Measurements from ENCODE around the gene PPP1R10.
A peak's percentile ranks its signal among the peaks of the same experiment; 100 is the strongest.
"Not testable (repeated sequence)": the region's sequence is repeated elsewhere in the genome, so short reads cannot be mapped to it uniquely, and the experiment has no call there.

PPP1R10 gene

DNA sequence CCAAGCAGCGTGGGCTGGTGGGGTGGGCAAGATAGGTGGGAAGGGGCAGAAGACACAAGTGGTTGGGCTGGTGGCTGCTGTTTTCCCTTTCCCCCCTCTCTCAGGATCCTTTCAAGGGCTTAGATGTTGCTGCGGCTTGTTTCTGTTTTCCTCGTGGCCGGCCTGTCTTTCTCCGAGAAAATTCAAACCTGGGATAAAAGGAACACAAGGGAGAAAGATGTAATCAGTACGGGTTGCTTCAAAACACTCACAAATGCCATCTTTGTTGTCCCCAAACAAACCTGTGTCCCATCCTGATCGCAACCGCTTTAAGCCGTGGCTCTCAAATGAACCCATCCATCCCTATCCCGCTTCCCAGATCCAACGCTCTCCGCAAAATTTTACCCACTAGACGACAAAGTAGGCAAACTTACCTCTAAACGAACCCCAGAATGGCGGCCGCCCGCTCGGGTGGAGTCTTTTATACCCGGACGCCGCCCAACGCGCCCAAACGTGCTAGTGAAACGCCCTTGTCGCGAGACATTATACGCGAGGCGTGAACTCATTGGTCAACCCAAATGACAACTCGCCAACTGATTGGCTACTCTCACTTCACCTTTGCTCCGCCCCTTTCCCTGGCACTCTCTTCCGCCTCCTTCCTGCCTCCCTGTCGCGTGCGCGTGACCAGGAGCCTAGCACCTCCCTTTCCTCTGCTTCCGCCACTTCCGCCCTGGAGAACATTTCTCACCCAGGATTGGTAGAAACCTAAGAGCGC, at the start of gene PPP1R10:
TSS of gene PPP1R10 (minus strand) at position 433 of the 754 bp plus-strand sequence. CDS start 7,299 bp downstream, outside the sequence.
- peak; percentile 99 for DNase-seq

GRCh38 chr6:30666300-30666699, 49.3 kb upstream of the PPP1R10 start:
- not testable (repeated sequence) for DNase-seq

GRCh38 chr6:30664994-30665767, 48.1 kb upstream of the PPP1R10 start:
- no peak for DNase-seq

DNA sequence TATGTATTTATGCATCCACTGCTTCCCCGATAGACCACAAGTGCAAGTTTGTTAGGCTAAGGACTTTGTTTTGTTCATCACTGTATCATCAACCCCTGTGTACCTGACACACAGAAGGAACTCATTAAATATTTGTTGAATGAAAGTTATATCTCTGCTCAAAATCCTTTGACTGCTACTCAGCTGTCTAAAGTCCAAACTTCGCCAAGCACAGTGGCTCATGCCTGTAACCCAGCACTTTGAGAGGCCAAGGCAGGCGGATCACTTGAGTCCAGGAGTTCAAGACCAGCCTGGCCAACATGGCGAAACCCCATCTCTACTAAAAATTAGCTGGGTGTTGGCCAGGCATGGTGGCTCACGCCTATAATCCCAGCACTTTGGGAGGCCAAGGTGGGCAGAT, 40.9 kb upstream of the PPP1R10 start:
- DNase-seq = not testable (repeated sequence)

GRCh38 chr6:30657454-30657853, 40.4 kb upstream of the PPP1R10 start:
- no peak for DNase-seq

- no peak for DNase-seq
These were observed 39.5 kb upstream of the PPP1R10 start for GRCh38 chr6:30656513-30656912.

GRCh38 chr6:30655743-30656094, 38.7 kb upstream of the PPP1R10 start:
- DNase-seq = no peak

DNA sequence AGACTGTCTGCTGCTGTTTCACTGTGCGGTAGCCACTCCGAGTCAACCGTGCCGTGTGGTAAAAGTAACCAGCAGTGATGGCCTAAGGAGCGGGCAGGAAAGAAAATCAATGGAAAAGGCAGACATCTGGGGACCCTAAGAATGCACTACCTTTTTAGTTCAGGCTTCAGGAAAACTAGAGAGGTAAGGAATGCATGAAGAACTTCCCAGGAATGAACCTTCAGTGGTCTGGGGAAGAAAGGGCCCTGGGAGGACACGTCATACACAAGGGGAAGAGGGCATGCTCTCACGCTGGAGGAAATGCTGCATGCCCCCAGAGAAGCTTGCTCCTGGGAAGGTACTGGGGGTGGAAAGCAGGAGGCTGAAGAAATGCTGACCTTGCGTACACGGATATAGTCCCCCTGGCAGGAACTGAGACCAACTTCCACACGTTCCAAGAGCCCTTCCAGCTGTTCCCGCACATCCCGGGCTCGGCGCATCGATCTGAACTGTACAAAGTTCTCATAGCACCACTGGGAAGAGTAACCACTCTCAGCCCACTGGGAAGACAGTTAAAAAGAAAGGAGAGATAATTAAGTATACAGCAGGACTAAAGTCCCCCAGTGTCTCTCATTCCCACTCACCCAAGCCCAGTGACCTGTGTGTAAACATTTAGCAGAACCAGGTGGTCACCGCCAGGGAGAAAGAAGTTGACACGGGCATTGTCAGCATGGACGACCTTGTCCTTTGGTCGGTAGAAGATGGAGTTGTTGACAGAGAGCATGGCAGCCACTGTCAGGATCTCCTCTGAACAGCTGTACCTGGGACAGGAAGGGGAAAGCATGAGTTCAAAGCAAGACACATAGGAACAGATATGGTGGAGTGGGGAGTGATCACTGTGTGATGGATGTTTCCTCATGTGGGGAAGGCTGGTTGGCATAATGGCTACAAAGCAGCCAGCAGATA, 38.0 kb upstream of the PPP1R10 start:
- no peak for DNase-seq

DNA sequence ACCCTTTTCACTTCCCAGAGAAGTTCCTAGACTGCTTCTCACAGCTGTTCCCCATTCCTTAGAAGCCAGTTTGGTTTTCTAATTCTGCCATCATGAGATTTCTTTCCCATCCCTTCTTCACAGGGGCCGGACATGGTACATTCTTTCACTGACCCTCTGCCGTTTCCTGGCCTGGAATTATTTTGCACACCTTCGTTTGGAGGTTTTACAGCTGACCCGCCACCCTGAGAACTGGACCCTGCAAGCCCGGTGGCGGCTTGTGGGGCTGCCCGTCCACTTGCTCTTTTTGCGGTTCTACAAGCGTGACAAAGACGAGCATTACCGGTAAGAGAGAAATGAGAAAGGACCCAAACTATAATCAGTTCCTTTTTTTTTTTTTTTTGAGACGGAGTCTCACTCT, 34.1 kb upstream of the PPP1R10 start:
- DNase-seq = no peak

- DNase-seq = no peak
These were observed 30.4 kb upstream of the PPP1R10 start for GRCh38 chr6:30647242-30648116.

DNA sequence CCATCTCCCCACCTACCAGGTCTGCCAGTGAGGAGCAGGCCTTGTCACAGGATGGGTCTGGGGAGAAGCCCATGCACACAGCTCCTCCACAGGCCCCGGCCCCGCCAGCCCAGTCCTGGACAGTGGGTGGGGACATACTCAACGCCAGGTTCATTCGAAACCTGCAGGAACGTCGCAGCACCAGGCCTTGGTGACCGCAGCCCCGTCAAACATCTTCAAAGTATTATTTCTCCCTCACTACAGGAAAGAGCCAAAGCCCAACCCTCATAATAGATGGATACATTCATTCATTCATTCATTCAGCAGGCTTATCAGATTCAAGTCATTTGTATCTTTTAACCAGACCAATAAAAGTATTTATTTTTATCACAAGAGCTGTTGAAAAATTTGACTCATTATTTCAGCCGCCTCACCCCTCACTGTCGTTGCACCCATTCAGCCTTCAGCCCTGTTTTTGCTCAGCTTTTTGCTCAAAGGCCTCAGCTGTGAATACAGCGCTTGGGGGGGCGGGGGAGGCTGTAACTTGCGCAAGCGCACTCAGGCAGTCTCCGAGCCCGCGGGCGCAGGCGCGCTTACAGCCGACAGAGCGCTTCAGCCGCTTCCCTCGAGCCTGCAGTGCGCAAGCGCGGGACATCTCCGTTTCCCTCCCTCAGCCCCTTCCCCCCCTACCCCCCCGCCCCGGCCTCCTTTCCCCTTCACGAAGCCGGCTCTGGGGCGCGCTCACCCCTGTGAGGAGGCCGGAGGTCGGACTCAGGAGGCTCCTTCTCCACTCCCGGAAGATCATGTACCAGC, 29.6 kb upstream of the PPP1R10 start, which contains the start of gene C6orf136:
TSS of gene C6orf136 (plus strand) at position 684 of the 792 bp plus-strand sequence. CDS start at position 783, 99 bp downstream.
- peak; percentile 65 for DNase-seq

DNA sequence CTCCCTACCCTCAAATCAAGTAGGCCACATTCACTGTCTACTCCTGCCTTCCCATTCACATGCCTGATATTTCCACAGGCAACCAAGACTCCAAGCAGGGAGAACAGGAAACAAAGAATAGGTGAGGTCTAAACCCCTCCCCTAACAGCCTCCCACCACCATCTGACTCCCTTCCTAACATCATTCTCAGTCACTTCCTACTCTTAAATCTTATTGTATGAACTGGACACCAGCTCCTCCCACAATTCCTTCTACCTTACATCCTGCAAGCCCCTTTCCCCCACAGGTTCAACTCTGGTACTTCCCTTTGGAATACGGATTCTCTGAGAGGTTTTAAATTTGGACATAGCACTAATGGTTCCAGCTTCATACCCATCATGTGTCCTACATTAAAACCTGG, 28.9 kb upstream of the PPP1R10 start:
- no peak for DNase-seq

DNA sequence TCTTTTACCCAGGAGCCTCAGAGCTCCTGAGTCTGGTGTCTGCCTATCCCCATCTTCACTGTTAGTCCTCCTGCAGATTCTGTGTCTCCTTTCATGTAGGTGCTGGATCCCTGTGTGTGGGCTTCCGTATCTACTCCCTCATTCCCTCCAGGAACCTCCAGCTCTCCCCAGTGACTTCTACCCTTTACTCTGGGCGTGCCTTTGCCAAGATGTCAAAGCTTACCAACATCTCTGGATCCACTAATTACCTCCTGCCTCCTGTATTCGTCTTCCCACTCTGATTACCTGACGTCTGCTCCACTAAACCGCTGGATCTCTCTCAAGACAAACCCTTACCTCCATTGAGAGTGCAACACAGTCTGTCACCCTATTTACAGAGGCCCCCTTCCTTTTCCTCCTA, 27.7 kb upstream of the PPP1R10 start:
- no peak for DNase-seq

GRCh38 chr6:30643656-30644055, 26.6 kb upstream of the PPP1R10 start:
- DNase-seq = no peak

- DNase-seq = no peak
These were observed 24.0 kb upstream of the PPP1R10 start for GRCh38 chr6:30641048-30641447.

DNA sequence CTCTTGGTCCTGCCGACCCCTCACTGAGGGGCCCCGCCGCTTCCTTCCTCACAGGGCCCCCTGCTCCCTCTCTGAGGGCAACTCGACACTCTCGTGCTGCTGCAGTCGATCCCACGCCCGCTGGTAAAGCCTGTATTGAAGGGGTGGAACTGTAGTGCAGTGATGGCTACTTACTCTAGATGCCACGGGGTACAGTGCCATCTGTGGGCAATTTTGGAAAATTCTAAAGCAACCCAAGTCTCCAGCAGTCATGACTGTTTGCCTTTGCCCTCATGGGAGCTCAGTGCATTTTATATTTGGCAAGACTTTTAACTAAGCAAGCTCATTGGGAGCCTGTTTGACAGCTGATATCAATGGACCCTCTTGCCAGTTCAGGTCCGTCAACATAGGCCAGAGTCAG, 23.4 kb upstream of the PPP1R10 start:
- DNase-seq = no peak

DNA sequence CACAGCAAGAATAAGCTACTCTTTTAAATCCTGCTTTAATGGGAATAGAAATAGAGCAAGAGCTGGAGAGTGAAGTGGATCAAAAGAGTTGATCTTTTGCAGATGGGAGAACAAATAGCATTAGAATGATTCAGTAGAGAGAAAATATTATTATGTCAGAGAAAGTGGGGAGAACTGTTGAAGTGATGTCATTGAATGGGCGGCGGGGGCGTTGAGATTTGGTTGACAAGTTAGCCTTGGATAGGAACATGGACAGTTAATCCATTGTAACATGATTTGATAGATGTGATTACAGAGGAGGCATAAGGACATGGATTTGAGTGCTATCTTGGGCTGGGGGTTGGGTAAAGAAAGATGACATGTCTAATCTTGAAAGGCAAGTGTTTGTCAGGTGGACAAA, 18.8 kb upstream of the PPP1R10 start:
- DNase-seq = no peak

DNA sequence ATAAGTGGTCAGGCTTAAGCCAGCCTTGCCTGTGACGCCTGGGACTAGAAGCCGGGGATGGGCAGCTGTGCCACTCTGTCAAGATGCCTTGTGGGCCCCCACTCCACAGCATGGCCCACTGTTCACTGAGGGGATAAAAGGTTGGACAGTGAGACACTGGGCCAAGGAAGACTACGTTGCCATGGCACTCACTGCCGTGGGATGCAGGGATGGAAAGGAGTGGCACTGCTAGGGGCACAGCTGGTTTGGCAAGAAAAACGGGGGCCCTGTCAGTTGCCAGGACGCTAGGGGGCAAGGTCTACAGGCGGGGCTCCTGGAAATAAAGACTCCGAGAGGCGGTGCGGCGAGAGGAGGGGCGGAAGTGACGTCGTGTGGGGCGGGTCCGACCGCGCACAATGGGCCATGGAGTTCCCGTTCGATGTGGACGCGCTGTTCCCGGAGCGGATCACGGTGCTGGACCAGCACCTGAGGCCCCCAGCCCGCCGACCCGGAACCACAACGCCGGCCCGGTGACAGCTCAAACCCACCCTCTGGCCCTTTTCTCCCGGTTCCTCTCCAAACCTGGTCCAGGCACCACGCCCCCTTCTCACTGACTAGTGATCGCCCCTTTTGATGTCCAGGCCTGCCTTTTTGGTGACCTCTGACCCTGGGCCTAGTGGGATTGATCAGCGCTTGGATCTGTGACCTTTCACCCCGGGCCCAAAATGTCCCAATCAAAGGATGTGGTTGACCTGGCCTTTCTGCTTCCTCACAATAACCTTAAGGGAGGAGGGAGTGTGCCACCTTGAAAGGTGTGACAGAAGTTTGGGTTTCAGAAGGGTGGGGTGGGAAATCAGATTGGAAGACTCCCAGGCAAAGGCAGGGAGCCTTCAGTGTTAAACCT, 9.7 kb upstream of the PPP1R10 start, which contains the start of gene ATAT1:
TSS of gene ATAT1 (plus strand) at position 391 of the 883 bp plus-strand sequence.
- DNase-seq = no peak

DNA sequence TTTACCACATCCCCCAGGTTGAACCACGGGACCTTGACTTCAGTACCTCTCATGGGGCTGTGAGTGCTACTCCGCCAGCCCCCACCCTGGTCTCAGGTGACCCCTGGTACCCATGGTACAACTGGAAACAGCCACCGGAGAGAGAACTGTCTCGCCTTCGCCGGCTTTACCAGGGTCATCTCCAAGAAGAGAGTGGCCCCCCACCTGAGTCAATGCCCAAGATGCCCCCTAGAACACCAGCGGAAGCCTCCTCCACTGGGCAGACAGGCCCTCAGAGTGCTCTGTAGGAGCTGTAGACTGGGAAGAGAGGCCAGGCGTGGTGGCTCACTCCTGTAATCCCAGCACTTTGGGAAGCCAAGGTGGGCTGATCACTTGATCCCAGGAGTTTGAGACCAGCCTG, 8.5 kb upstream of the PPP1R10 start:
- DNase-seq = no peak

- no peak for DNase-seq
These were observed 2.5 kb upstream of the PPP1R10 start for GRCh38 chr6:30619561-30619960.
